Measurements from ENCODE around the gene TXNDC16.

GRCh38 chr14:52442166-52442565 is 110.1 kb downstream of the TXNDC16 start:
- TF ChIP-seq CTCF (IDR thresholded peaks at IDR 0.05) (no peak), POLR2A (IDR thresholded peaks at IDR 0.05) (no peak)
